LoVo (cell line): ENCODE data around the gene SRGAP3.
"Not testable (repeated sequence)": the region's sequence is repeated elsewhere in the genome, so short reads cannot be mapped to it uniquely, and the experiment has no call there.

Source experiments
- DNase-seq: peaks from one replicate; pipeline ENCODE4 v3.0.0-alpha.2; 2016; ENCODE audit warnings: low spot score

SRGAP3 gene

DNA sequence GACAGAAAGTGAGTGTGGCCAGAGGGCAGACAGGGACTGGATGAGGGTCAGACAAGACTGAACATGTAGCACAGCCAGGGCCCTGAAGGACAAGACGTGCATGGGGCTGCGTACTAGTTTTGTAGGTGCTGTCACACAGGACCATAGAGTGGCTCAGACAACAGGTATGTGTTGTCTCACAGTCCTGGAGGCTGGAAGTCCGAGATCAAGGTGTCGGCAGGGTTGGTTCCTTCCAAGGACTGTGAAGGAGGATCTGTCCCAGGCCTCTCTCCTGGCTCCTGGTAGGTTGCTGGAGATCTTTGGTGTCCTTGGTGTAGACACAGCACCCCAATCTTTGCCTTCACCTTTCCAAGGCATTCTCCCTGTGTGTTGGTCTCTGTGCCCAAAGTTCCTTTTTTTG is 136.4 kb downstream of the SRGAP3 start:
- DNase-seq = no peak

- no peak for DNase-seq
Measured at GRCh38 chr3:9111866-9112265, 137.6 kb downstream of the SRGAP3 start.

DNA sequence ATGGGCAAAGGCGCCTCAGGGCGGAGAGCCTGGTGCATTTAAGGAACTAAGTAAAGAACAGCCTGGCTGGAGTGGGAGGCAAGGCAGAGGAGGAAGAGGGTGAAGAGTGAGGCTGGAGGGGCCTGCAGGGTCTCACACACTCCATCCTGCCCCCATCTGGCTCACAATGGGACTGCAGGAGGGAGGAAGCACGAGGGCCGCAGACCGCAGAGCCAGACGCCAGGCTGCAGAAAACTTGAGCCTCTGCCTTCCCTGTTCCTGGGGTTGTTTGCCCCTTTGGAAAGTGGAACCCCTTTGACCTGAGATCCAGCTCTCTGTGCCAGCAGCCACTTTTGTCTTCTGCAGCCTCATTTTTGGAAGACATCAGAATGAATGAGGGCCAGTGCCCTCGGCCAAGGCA is 138.0 kb downstream of the SRGAP3 start:
- DNase-seq = no peak

- DNase-seq = no peak
Measured at GRCh38 chr3:9110802-9111201, 138.6 kb downstream of the SRGAP3 start.

GRCh38 chr3:9110316-9110715 is 139.1 kb downstream of the SRGAP3 start:
- no peak for DNase-seq

GRCh38 chr3:9109568-9109914 is 139.9 kb downstream of the SRGAP3 start:
- no peak for DNase-seq

- DNase-seq = no peak
Measured at GRCh38 chr3:9108876-9109567, 140.4 kb downstream of the SRGAP3 start.

- DNase-seq = no peak
Measured at GRCh38 chr3:9107738-9108137, 141.7 kb downstream of the SRGAP3 start.

GRCh38 chr3:9105421-9105820 is 144.0 kb downstream of the SRGAP3 start:
- DNase-seq = no peak

GRCh38 chr3:9104121-9104520 is 145.3 kb downstream of the SRGAP3 start:
- no peak for DNase-seq

GRCh38 chr3:9102240-9102981 is 147.0 kb downstream of the SRGAP3 start:
- DNase-seq = no peak

GRCh38 chr3:9101286-9101685 is 148.2 kb downstream of the SRGAP3 start:
- no peak for DNase-seq

DNA sequence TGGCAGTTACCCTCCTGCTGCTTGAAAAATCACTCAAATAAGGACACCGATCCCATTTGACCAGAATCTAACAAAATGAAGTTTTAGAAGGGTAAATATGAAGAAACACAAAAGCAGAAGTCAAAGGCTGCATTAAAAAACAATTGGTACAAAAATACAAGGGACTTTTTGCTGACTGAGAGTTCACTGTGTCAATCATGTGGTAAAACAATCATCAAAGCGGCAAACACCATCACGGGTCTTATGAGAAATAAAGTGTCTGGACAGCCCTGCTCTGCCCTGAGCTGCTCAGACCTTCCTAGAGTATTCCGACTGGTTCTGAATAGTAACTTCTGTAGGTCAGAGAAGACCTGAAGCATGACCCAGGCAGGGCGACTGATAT is 148.9 kb downstream of the SRGAP3 start:
- no peak for DNase-seq

DNA sequence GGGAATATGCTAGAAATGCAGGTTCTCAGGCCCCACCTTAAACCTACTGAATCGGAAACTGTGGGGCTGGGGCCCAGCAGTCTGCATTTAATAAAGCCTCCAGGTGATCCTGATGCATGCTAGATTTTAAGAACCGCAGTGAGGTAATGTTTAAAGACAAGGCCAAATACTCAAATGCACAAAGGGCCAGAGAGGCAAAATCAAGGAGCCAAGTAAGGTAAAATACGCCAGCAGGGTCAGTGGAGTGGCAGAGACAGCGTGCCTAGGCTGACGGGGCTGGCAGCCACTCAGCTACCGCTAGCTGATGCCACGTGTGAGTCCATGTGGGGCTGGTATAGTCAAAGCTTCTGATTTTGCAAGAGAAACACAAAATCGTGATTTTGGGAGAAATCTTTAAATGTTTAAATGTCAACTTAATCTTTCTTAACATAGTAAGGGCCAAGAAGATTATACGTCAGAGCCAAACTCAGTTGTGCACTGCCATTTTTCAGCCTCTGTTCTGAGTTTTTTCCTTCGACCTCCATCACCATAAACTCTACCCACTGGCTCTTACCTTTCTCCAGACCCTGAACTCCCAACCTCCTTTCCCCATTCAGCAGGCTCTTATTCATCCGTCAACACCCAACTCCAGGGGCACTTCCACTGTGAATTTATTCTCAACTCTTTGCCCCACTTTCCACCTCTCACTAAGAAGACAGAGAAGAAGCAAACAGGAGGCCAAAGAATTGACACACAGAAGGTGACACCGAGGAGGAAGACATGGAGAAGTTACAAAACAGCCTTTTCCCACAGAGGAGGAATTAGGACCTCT is 149.5 kb downstream of the SRGAP3 start:
- DNase-seq = no peak

DNA sequence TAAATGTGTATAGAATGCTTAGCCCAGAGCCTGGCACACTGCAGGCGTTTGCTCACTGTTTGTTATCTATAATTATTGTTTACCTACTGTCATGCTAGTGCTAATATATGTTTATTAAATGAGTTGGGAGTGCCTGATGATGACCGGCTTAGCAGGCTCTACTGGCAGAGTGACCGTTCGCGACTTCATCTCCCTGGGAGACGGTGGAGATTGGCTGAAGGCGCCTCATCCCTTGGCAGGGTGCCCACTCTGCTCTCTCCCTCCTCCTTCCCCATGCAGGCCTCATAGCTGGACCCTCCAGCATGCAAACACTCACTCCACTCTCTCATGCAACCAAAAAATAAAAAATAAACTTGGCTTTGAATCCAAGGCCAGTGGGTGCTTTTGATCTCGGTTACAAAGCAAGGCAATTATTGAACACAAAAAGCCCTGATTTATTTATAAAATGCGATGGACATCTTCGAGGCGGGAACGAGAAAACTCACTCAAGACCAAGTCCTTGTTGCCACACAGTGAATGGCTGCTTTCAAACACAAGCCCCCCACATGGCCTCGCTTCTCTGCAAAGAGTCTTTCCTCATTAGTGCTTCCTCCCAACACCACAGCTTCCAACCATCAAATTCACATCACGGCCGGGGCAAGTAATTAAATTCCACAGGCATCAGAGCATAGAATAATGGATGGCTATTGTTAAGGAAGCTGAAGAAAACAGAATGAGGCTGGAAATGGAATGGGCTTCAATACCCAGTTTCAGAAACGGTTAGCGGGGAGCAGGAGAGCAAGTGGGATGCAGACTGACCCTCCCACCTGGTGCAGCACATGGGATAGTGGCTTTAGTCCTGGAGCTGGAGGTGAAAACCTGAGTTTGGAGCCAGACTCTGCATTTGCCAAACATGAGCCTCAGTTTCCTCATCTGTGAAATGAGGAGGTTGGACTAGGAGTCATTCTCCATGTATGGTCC is 150.4 kb downstream of the SRGAP3 start:
- no peak for DNase-seq

GRCh38 chr3:9097495-9097894 is 152.0 kb downstream of the SRGAP3 start:
- no peak for DNase-seq

DNA sequence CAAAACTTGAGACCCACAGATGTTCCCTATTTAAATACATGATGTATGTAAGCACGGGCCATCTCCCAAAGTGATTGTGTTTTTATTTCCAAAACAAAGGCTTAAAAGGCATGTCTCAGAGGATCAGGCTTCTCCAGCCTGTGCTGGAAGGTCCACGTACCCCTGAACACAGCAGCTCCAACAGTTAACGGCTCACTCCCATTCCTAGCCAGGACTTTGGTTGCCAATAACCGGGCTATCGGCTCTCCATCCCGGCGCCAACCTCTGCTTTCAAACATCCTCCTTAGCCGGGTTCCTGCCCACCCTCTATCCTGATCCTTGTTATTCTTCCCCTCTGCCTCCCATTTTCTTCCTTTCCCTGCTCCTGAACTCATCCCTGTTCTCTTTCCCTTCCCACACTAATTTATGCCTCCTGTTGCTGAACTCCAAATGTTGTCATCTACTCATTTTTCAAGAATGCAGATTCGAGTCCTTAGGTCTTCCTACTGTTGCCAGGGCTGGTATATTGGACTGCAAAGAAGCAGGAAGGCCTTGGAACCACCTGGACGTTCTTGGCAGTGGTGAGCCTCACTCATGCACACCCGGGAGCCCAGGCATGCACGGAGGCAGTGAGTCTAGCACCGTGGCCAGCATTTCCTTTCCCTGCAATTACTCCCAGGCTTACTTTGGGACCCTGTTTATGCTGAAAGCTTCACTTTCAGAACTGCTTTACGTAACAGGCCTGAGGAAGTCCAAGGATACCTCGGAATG is 157.8 kb downstream of the SRGAP3 start:
- no peak for DNase-seq

GRCh38 chr3:9088441-9089353 is 160.7 kb downstream of the SRGAP3 start:
- peak; percentile 31 for DNase-seq

- DNase-seq = no peak
Measured at GRCh38 chr3:9087831-9088413, 161.5 kb downstream of the SRGAP3 start.

DNA sequence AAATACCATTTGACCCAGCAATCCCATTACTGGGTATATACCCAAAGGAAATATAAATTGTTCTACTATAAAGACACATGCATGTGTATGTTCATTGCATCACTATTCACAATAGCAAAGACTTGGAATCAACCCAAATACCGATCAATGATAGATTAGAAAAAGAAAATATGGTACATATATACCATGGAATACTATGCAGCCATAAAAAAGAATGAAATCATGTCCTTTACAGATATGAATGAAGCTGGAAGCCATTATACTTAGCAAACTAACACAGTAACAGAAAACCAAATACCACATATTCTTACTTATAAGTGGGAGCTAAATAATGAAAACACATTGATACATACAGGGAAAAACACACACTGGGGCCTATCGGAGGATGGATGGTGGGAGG is 164.0 kb downstream of the SRGAP3 start:
- not testable (repeated sequence) for DNase-seq
